HS-5 (cell line): ENCODE data around the gene SMIM29.
"Not testable (repeated sequence)": the region's sequence is repeated elsewhere in the genome, so short reads cannot be mapped to it uniquely, and the experiment has no call there.

Experiments
- DNase-seq: peaks from one replicate; pipeline ENCODE4 v3.0.0-alpha.2; 2012; ENCODE audit warnings: low read depth

Gene SMIM29

DNA sequence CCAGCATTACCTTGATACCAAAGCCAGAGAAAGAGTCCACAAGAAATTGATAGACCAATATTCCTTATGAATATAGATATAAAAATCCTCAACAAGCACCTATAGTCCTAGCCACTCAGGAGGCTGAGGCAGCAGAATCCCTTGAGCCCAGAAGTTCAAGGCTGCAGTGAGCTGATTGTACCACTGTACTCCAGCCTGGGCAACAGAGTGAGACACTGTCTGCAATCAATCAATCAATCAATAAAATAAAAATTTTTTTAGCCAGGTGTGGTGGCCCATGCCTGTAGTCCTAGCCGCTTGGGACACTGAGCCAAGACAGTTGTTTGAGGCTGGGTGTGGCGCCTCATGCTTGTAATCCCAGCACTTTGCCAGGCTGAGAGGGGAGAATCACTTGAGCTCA is 18.9 kb upstream of the SMIM29 start:
- DNase-seq, result no peak

DNA sequence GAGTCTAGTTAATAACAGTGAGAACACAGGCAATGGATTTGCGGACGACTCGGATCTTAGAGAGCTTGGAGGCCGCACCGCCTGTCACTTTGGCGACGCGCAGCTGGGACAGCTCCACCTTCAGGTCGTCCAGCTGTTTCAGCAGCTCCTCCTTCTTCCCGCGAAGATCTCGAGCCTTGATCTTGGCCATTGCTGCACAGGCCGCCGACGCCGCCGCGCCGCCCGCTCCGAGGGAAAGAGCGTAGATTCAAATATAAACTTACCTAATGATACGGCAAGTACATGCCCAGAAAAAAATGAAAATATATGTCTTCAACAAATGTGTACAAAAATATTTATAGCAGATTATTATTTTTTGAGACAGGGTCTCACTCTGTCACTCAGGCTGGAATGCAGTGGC is 14.7 kb upstream of the SMIM29 start:
- not testable (repeated sequence) for DNase-seq

DNA sequence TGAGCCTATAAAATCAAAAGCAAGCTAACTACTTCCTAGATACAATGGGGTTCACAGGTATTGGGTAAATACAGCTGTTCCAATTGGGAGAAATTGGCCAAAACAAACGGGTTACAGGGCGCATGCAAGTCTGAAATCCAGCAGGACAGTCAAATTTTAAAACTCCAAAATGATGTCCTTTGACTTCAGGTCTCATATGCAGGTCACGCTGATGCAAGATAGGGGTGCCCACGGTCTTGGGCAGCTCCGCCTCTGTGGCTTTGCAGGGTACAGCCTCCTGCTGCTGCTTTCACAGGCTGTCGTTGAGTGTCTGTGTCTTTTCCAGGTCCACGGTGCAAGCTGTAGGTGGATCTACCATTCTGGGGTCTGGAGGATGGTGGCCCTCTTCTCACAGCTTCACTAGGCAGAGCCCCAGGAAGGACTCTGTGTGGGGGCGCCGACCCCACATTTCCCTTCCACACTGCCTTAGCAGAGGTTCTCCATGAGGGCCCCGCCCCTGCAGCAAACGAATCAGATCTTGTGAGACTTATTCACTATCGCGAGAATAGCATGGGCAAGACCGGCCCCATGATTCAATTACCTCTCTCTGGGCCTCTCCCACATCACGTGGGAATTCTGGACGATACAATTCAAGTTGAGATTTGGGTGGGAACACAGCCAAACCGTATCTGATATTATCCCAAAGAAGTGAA is 11.9 kb upstream of the SMIM29 start:
- no peak for DNase-seq

DNA sequence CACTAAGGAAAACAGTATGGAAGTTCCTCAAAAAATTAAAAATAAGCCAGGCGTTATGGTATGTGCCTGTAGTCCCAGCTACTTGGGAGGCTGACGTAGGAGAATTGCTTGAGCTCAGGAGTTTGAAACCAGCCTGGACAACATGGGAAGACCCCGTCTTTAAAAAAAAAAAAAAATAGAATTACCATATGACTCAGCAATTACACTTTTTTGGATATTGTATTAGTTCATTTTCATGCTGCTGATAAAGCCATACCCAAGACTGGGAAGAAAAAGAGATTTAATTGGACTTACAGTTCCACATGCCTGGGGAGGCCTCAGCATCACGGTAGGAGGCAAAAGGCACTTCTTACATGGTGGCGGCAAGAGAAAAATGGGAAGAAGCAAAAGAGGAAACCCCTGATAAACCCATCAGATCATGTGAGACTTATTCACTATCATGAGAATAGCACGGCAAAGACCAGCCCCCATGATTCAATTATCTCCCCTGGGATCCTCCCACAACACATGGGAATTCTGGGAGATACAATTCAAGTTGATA is 10.8 kb upstream of the SMIM29 start:
- no peak for DNase-seq

- DNase-seq, result not testable (repeated sequence)
Measured at GRCh38 chr6:34252395-34252794, 3.6 kb upstream of the SMIM29 start.

DNA sequence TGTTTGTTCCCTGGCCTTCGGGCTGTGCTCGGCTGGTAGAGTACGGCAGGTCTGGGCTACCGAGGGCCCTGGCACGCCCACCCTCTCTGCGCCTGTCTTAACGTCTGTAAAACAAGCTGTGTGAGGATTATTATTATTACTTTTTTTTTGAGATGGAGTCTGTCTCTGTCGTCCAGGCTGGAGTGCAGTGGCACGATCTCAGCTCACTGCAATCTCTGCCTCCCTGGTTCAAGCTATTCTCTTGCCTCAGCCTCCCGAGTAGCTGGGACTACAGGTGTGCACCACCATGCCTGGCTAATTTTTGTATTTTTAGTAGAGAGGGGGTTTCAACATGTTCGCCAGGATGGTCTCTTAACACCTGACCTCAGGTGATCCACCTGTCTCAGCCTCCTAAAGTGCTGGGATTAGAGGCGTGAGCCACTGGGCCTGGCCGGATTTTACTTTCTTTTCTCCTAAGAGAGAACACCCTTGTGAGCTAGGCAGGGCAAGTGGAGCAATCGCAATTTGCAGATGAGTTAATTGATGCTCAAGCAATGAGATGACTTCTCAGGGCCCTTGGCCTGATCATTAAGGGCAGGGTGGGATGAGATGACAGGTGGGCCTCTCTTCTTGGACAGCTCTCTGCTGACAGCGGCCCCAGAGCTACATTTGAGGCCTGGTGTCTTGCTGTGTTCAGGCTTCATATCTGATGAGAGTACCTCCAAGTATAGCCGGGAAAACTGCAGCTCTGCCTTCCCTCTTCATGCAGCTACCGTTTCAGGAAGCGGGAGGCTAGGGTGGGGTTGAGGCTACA is 859 bp upstream of the SMIM29 start:
- no peak for DNase-seq

DNA sequence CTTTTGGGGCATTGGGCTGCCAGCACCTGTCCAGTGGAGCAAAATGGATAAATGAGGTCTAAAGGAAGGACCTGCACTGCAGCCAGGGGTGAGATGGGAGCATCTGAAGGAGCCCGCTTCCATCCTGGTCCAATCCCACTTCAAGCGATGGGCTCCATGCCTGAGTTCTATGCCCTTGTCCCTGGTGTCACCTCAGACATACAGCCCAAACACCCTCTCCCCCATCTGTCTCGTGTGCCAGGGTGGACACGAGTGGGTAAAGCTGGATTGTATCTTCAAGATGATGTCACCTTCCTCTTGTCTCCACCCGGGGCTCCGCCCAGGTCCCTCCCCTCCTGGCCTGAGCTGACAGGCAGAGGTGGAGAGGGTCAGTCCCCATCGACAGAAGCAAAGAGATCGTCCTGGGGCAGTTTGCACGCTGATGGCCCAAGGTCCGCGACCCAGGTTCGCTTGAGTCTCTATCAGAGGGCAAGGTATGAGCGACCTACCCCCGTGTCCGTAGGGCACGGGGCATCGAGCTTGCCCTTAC is 544 bp downstream of the SMIM29 start:
- DNase-seq, result no peak

GRCh38 chr6:34247481-34248197 is 1.2 kb downstream of the SMIM29 start:
- DNase-seq, result no peak

DNA sequence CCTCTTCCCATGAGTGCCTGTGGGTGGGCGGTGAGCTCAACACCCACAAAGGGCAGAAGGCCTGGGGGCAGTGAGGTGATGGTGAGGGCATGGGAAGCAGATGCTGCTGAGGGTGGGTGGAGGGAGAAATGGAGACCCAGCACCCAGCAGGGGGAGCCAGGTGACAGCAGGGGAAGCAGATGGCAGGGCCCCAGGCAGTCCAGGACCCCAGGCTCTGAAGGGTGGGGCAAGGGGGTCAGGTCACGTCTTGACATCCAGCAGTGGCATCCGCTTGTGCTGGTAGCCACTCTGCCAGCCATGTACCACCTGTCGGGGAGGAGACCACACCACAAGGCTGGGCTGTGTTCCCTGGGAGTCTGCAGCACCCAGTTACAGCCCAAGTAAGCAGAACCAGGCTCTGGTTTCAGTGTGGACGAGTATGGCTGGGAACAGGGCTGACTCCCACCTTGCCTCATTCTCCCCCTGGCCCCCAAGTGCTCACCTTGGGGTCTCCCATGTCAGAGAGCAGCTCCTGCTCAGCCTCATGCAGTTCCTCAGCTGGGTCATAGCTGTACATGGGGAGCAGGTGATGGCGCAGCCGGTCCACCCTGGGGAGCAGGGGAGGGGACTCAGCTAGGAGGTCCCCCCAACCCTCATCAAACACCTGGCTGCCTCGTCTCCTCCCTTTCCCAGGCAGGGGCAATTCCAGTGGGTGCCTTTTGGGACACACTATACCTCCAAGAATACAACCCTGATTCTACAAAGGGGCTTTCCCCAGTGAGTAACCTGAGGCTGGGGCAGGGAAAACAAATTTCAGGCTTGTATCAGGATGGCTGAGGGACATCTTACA is 2.0 kb downstream of the SMIM29 start:
- no peak for DNase-seq

- no peak for DNase-seq
Measured at GRCh38 chr6:34246249-34246562, 2.6 kb downstream of the SMIM29 start.

DNA sequence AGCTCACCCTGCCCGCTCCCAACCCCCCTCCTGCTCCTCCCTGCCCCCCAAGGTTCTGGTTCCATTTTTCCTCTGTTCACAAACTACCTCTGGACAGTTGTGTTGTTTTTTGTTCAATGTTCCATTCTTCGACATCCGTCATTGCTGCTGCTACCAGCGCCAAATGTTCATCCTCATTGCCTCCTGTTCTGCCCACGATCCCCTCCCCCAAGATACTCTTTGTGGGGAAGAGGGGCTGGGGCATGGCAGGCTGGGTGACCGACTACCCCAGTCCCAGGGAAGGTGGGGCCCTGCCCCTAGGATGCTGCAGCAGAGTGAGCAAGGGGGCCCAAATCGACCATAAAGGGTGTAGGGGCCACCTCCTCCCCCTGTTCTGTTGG is 3.1 kb downstream of the SMIM29 start:
- DNase-seq, result not testable (repeated sequence)

GRCh38 chr6:34245032-34245760 is 3.6 kb downstream of the SMIM29 start:
- DNase-seq, result not testable (repeated sequence)

- peak; percentile 93 for DNase-seq
Measured at GRCh38 chr6:34243901-34244884, 4.6 kb downstream of the SMIM29 start.

DNA sequence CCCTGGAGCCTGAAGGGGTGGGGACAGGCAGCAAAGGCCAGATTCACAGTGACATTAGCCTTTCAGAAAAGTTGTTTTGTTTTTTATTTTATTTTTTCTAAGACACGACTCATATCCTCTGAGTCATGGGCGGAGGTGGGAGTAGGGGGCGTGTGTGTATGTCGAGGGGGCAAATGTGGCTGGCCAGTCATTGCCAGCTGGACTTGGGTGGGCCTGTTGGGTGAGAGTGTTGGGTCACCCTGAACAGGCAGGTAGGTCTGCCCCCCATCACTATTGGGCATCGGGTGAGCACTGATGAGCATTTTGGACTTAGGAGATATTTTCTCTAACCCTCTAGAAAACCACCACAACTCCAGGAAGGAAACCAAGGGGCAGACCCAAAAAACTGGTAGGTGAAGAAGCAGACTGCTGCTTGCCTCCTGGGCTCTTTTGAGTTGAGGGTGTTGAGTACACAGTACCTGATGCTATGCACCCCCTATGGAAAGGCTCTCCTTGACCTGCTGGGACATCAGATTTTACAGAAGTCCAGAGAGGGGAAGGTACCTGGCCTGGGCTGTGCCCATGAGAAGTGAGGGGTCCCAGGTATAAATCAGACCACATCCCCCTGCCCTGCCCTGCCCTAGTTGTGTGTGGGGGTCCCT is 5.6 kb downstream of the SMIM29 start:
- no peak for DNase-seq

DNA sequence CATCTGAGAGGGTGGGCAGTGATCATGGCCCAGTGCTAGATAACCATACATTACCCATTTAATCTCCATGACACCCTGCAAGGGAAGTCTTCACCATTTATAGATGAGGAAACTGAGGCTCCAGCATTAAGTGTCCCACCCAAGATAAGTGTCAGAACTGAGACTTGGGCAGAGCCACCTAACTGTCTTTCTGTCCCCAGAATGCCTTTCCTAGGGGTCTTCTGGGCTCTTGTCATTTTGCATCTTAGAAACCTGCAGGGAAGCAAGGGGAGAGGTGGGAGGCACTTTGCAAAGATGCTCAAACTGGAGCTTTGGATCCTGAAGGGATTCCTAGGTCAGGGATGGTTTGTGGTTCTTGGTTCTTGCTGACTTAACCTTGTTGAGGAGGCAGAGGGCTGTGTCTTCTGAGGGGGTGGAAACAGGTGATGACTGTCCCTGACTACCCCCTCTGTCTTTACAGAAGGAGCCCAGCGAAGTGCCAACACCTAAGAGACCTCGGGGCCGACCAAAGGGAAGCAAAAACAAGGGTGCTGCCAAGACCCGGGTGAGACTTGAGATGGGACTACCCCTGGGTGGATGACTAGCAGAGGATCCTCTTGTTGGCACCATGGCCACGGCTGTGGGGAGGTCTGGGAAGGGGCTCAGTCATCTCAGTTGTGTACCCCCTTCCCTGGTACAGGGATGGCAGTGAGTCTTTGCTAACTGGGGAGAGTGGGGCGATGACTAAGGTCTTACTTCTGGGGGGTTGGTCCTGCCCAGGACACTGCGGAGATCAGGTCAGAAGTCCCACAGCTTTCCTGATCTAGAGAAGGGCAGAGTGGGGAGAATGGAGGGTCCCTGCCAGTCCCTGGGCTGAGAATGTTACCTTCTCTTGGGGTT is 6.3 kb downstream of the SMIM29 start:
- no peak for DNase-seq

DNA sequence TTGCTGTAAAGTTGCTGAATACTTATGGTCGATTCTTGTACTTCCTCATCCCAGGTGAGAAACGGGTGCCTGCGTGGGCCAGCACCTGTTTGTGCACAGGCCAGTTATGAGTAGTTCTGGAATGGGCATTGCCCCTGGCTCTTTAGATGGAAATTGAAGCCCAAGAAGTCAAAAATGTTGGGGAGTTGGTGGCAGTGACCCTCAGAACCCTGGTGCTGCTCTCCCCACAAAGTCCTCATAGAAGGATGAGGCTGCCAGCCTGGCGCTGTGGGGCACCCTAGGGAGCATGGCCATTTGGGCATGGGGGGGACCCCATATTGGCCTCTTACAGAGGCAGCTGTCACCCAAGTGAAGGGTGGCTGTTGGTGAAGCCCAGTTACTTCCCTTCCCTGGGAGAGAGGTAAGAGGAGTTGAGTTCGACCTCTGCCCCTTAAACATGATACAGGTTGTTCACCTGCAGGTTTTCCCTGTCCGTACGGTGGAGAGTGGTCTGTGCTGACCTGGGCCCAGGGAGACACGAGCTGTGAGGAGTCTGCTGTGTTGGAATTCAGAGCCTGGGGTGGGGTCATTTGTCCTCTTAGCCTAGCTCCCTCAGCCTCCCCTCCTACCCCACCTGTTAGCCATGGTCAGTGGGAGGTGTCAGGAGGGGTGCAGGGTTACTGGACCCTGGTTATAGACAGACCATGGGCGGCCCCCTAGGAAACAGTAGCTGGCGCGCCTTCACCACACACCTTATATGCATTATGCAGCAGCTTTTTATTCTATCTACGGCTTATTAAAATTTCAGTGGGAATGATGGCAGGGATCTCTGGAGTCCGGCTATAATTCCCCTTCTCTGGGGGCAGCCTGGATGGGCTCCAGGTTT is 7.2 kb downstream of the SMIM29 start:
- DNase-seq, result no peak
